CD4-positive, CD25-positive, alpha-beta regulatory T cell (primary cell): Measurements from ENCODE around the gene FAM107B. TPM values are rescaled to one million over a fixed set of nuclear protein-coding genes. Genes with fewer than 3 reads are reported as not detected.

ENCODE experiments used
- ATAC-seq, 2 donors: fragments of 150-1000 bp; cut with Tn5 transposase; one replicate each; pipeline ENCODE4 v1.10.0; 2021; ENCODE audit warnings: low read depth in 2 of 2, moderate number of reproducible peaks in 2 of 2, moderate library complexity in 1 of 2
- DNase-seq, 3 donors: peaks; one replicate each; pipeline versions ENCODE4 v3.0.0 to v3.0.0-alpha.2; 2012 to 2022; ENCODE audit warnings: mixed read lengths in 1 of 3
- H3K27ac ChIP-seq: one replicate; pipeline ENCODE4 v1.7.0; 2013; ENCODE audit warnings: mild to moderate bottlenecking, low read length; ENCODE audit not compliant: insufficient read depth, poor library complexity, severe bottlenecking
- H3K27me3 ChIP-seq: one replicate; pipeline ENCODE4 v1.7.0; 2013; ENCODE audit warnings: low read length; ENCODE audit not compliant: control insufficient read depth, insufficient read depth
- H3K36me3 ChIP-seq: one replicate; pipeline ENCODE4 v1.7.0; 2013; ENCODE audit warnings: mild to moderate bottlenecking, low read length, moderate library complexity; ENCODE audit not compliant: control insufficient read depth, insufficient read depth
- H3K4me1 ChIP-seq: 2 replicates; pipeline ENCODE4 v1.7.0; 2013; ENCODE audit warnings: mild to moderate bottlenecking, low read length; ENCODE audit not compliant: insufficient read depth, control insufficient read depth, poor library complexity, severe bottlenecking
- H3K4me3 ChIP-seq: one replicate; pipeline ENCODE4 v1.7.0; 2013; ENCODE audit warnings: low read depth, mild to moderate bottlenecking, low read length, moderate library complexity
- H3K9me3 ChIP-seq, 2 experiments: 1 replicate in 1 of 2; 2 replicates in 1 of 2; pipeline ENCODE4 v1.7.0; 2013; ENCODE audit warnings: low read length in 2 of 2, mild to moderate bottlenecking in 1 of 2, moderate library complexity in 1 of 2; ENCODE audit not compliant: control insufficient read depth in 2 of 2
- H3K27ac Mint-ChIP-seq, 3 donors: one replicate each; pipeline ENCODE4 v1.8.0; 2020 to 2022; ENCODE audit warnings: mild to moderate bottlenecking in 3 of 3, mixed read lengths in 3 of 3, moderate library complexity in 2 of 3
- H3K27me3 Mint-ChIP-seq: one replicate; pipeline ENCODE4 v1.8.0; 2022; ENCODE audit warnings: mild to moderate bottlenecking, mixed read lengths
- H3K36me3 Mint-ChIP-seq: one replicate; pipeline ENCODE4 v1.8.0; 2020; ENCODE audit warnings: mixed read lengths
- H3K4me1 Mint-ChIP-seq, 4 donors: one replicate each; pipeline ENCODE4 v1.8.0; 2020 to 2022; ENCODE audit warnings: mixed read lengths in 4 of 4, mild to moderate bottlenecking in 1 of 4
- H3K4me3 Mint-ChIP-seq, 4 donors: one replicate each; pipeline ENCODE4 v1.8.0; 2020 to 2022; ENCODE audit warnings: mild to moderate bottlenecking in 4 of 4, mixed read lengths in 4 of 4, moderate library complexity in 3 of 4
- H3K9me3 Mint-ChIP-seq, 7 donors: one replicate each; pipeline ENCODE4 v1.8.0; 2020 to 2022; ENCODE audit warnings: mixed read lengths in 7 of 7, mild to moderate bottlenecking in 3 of 7, moderate library complexity in 2 of 7
- polyA plus RNA-seq, 4 donors: library from polyadenylated mRNA; unstranded; fragments of 300-500 nt; fragmentation: Illumina TruSeq; gene quantifications; one replicate each; pipeline ENCODE4 v1.2.3, GENCODE V29; 2021
- total RNA-seq: library from RNA; stranded (reverse); gene quantifications from one replicate; pipeline ENCODE4 v1.2.3, GENCODE V29; 2022

Gene FAM107B
- total and polyA plus RNA-seq, 5 donors from 2014 or later = 202 to 327 (median 296) TPM

- H3K27ac Mint-ChIP-seq = no peak overlapping the region
- H3K9me3 ChIP-seq = no peaks in the 10 kb centered on the region
Measured at GRCh38 chr10:14758451-14758850, 16.2 kb downstream of the FAM107B start.

GRCh38 chr10:14757986-14758385, 16.7 kb downstream of the FAM107B start:
- H3K36me3 ChIP-seq = no peaks in the 10 kb centered on the region
- Mint-ChIP-seq H3K36me3 (no peaks in the 10 kb centered on the region), H3K27ac (no peak overlapping the region), H3K27me3 (peaks cover 5% of the 10 kb centered on the region), H3K4me1 (no peaks in the 10 kb centered on the region), H3K4me3 (no peak overlapping the region), H3K9me3 (peaks cover 0 to 3% (median 0%) of the 10 kb centered on the region in 7 donors)
- no peak overlapping the region for H3K4me3 ChIP-seq
- DNase-seq = no peak
- H3K9me3 ChIP-seq = no peaks in the 10 kb centered on the region
- no peak for ATAC-seq
- no peak overlapping the region for H3K27ac ChIP-seq
- no peaks in the 10 kb centered on the region for H3K4me1 ChIP-seq
- H3K27me3 ChIP-seq = peaks cover 2% of the 10 kb centered on the region

More at GRCh38 chr10:14758451-14758850, 16.2 kb downstream of the FAM107B start:
- peaks cover 5% of the 10 kb centered on the region for H3K27me3 Mint-ChIP-seq
- Histone ChIP-seq H3K27ac (no peak overlapping the region), H3K4me1 (no peaks in the 10 kb centered on the region), H3K4me3 (no peak overlapping the region), H3K27me3 (peaks cover 2% of the 10 kb centered on the region), H3K36me3 (no peaks in the 10 kb centered on the region)
- no peak for DNase-seq
- H3K36me3 Mint-ChIP-seq = no peaks in the 10 kb centered on the region
- no peaks in the 10 kb centered on the region for H3K4me1 Mint-ChIP-seq
- H3K4me3 Mint-ChIP-seq = no peak overlapping the region
- ATAC-seq = no peak
- H3K9me3 Mint-ChIP-seq = peaks cover 0 to 3% (median 0%) of the 10 kb centered on the region in 7 donors

GRCh38 chr10:14757394-14757793, 17.3 kb downstream of the FAM107B start:
- H3K4me1 Mint-ChIP-seq = no peaks in the 10 kb centered on the region
- DNase-seq (no peak), ATAC-seq (no peak)
- H3K27ac ChIP-seq = no peak overlapping the region
- H3K9me3 Mint-ChIP-seq = peaks cover 0 to 3% (median 0%) of the 10 kb centered on the region in 7 donors
- H3K4me3 ChIP-seq = no peak overlapping the region
- H3K27ac Mint-ChIP-seq = no peak overlapping the region
- no peaks in the 10 kb centered on the region for H3K4me1 ChIP-seq
- peaks cover 5% of the 10 kb centered on the region for H3K27me3 Mint-ChIP-seq
- no peaks in the 10 kb centered on the region for H3K9me3 ChIP-seq
- no peak overlapping the region for H3K4me3 Mint-ChIP-seq
- H3K36me3 ChIP-seq = no peaks in the 10 kb centered on the region
- H3K36me3 Mint-ChIP-seq = no peaks in the 10 kb centered on the region
- H3K27me3 ChIP-seq = peaks cover 2% of the 10 kb centered on the region

GRCh38 chr10:14753441-14753840, 21.3 kb downstream of the FAM107B start:
- Mint-ChIP-seq H3K4me3 (no peak overlapping the region), H3K27ac (no peak overlapping the region), H3K36me3 (no peaks in the 10 kb centered on the region), H3K4me1 (no peaks in the 10 kb centered on the region), H3K9me3 (peaks cover 0 to 4% (median 0%) of the 10 kb centered on the region in 7 donors), H3K27me3 (no peaks in the 10 kb centered on the region)
- H3K9me3 ChIP-seq = no peaks in the 10 kb centered on the region
- H3K27ac ChIP-seq = no peak overlapping the region
- H3K27me3 ChIP-seq = peaks cover 2% of the 10 kb centered on the region
- no peak for DNase-seq
- no peak overlapping the region for H3K4me3 ChIP-seq
- H3K36me3 ChIP-seq = no peaks in the 10 kb centered on the region
- H3K4me1 ChIP-seq = no peaks in the 10 kb centered on the region
- no peak for ATAC-seq

GRCh38 chr10:14751921-14752320, 22.8 kb downstream of the FAM107B start:
- H3K4me1 ChIP-seq = no peaks in the 10 kb centered on the region
- no peak for ATAC-seq
- Mint-ChIP-seq H3K36me3 (no peaks in the 10 kb centered on the region), H3K4me3 (no peak overlapping the region), H3K4me1 (no peaks in the 10 kb centered on the region), H3K27me3 (no peaks in the 10 kb centered on the region), H3K9me3 (peaks cover 0 to 4% (median 0%) of the 10 kb centered on the region in 7 donors), H3K27ac (peak overlapping the region in 1 of 3 donors; percentile 87)
- H3K36me3 ChIP-seq = no peaks in the 10 kb centered on the region
- no peak for DNase-seq
- H3K27ac ChIP-seq = no peak overlapping the region
- no peak overlapping the region for H3K4me3 ChIP-seq
- H3K27me3 ChIP-seq = peaks cover 3% of the 10 kb centered on the region
- no peaks in the 10 kb centered on the region for H3K9me3 ChIP-seq

GRCh38 chr10:14751014-14751896, 23.4 kb downstream of the FAM107B start:
- no peaks in the 10 kb centered on the region for H3K9me3 ChIP-seq
- H3K36me3 Mint-ChIP-seq = no peaks in the 10 kb centered on the region
- no peaks in the 10 kb centered on the region for H3K27me3 Mint-ChIP-seq
- no peaks in the 10 kb centered on the region for H3K4me1 Mint-ChIP-seq
- H3K27ac Mint-ChIP-seq = peak overlapping the region in 1 of 3 donors; percentile 87
- H3K4me1 ChIP-seq = no peaks in the 10 kb centered on the region
- no peak overlapping the region for H3K27ac ChIP-seq
- H3K4me3 ChIP-seq = no peak overlapping the region
- no peak for ATAC-seq
- peaks cover 0 to 4% (median 3%) of the 10 kb centered on the region in 7 donors for H3K9me3 Mint-ChIP-seq
- no peak for DNase-seq
- no peak overlapping the region for H3K4me3 Mint-ChIP-seq
- peaks cover 3% of the 10 kb centered on the region for H3K27me3 ChIP-seq
- no peaks in the 10 kb centered on the region for H3K36me3 ChIP-seq

- Histone ChIP-seq H3K4me3 (no peak overlapping the region), H3K27me3 (peaks cover 5% of the 10 kb centered on the region), H3K36me3 (no peaks in the 10 kb centered on the region), H3K4me1 (no peaks in the 10 kb centered on the region), H3K27ac (no peak overlapping the region), H3K9me3 (no peaks in the 10 kb centered on the region)
- no peak overlapping the region for H3K27ac Mint-ChIP-seq
- H3K4me3 Mint-ChIP-seq = no peak overlapping the region
- DNase-seq = no peak
- no peaks in the 10 kb centered on the region for H3K4me1 Mint-ChIP-seq
- no peak for ATAC-seq
- H3K9me3 Mint-ChIP-seq = peaks cover 0 to 4% (median 2%) of the 10 kb centered on the region in 7 donors
- H3K27me3 Mint-ChIP-seq = no peaks in the 10 kb centered on the region
- H3K36me3 Mint-ChIP-seq = no peaks in the 10 kb centered on the region
Measured at GRCh38 chr10:14749070-14749809, 25.5 kb downstream of the FAM107B start.
